Kasumi-1 (cell line): ENCODE measurements around the gene MEDAG.
A peak's percentile ranks its signal among the peaks of the same experiment; 100 is the strongest.

Source experiments
- DNase-seq, 2 experiments: peaks; one replicate each; lab custom pipeline; 2025; lab: John Stamatoyannopoulos, UW

MEDAG gene

DNA sequence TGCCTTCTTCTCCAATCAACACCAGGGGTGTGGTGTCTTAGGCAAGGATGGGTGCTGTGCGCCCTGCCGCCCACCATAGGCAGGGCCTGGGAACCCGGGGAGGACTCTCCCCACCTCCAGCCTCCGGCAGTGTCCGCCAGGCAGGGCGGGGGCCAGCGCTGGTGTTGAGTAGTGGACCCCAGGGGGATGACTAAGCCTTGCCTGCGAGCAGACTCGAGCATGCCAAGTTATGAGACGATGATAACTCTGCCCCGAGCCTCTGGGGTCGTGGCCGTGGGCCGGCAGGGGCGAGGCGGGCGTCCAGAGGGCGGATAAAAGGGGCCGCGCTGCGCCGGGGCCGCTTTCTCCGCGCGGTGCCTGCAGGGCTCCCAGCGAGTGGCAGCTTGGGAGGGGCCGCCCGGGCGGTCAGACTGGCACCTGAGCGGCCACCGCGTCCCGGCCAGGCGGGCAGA, at the start of gene MEDAG:
Gene MEDAG, plus strand, starts transcription at position 340 of the 452 bp plus-strand sequence. CDS start 245 bp downstream, outside the sequence.
- DNase-seq = no peak

DNA sequence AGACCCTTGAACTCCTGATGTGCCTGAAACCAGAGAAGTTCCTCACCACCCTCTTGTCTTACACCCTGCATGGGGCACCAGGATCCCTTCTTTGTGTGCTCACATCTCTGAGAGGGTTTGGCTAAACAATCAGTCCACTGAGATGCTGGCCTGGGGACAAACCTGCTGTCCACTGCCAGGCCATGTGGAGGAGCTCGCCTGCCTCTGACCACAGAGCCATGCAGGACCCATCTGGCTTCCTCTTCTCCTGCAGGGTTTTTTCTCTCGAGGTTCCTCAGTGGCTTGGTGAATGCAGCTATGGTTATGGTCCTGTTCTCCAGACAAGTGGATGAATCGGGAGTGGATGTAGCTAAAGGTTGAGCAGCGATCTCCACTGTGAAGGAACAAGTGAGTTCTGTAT, 49.1 kb upstream of the MEDAG start:
- DNase-seq = no peak

- no peak for DNase-seq
Measured at GRCh38 chr13:30857636-30858035, 48.4 kb upstream of the MEDAG start.

- DNase-seq = no peak
Measured at GRCh38 chr13:30859326-30859725, 46.7 kb upstream of the MEDAG start.

DNA sequence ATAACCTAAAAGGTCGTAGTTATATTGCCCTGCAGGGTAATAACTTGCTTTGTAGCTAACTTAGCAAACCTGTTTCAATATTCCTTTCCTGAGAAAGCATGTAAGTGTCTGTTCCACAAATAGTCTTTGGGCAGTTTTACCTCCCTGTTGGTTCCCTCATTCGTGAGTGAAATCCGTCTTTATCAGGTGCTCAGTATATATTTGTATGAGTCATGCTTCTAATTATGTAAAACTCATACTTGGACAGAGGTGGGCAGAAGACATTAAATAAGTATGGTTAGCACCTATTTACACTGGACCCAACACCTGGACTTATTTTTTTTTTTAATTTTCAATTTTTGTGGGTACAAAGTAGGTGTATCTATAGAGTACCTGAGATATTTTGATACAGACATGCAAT, 44.9 kb upstream of the MEDAG start:
- DNase-seq = no peak

- no peak for DNase-seq
Measured at GRCh38 chr13:30861836-30862467, 44.1 kb upstream of the MEDAG start.

GRCh38 chr13:30862707-30863106, 43.4 kb upstream of the MEDAG start:
- DNase-seq = no peak

- DNase-seq = no peak
Measured at GRCh38 chr13:30863231-30863630, 42.8 kb upstream of the MEDAG start.

DNA sequence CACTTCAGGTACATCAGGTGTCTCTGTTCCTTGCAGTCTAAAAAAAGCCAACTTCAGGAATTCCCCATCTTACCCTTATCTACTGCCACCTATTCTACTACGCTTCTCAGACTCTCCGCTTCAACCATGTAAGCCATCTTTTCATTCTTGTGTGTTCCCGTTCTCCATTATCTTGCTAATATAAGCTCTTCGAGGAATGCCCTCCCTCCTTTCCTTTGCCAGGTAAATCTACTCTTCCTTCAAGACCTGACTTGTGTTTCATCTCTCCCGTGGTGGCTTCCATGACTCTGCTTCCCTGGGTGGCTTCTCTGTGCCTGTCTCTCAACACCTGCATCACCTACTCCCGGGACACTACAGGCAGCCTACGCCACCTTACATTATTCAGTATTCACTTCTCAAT, 42.3 kb upstream of the MEDAG start:
- DNase-seq = no peak

DNA sequence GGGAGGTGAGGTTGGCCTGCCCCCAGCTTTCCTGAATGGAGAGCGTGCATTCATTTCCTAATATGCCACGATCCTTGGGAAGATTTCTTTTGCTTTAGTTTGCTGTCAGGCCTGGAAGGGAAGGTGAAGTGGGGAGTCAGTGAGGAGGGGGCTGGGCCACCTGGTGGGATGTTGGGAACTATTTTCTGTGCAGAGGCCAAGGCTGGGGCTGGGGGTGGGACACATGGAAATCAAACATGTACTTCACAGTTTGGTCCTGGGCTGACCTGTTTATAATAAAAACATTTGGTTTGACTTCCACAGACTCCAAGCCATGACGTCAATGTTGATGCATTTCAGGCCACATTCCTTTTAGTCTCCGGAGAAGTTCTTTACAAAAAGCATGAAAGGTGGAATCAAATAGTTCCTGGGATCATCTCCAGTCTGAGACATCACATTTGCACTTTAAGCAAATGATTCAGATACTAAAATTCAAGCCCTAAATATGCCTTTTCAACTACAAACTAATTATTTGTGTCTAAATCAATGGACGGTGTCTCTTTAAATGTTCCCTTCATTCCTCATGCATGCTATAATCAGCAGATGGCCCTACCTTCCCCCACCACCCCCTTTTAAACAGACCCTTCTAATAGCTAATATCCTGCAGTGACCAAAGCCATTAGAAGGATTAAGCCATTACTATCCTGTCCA, 41.5 kb upstream of the MEDAG start:
- DNase-seq = no peak

DNA sequence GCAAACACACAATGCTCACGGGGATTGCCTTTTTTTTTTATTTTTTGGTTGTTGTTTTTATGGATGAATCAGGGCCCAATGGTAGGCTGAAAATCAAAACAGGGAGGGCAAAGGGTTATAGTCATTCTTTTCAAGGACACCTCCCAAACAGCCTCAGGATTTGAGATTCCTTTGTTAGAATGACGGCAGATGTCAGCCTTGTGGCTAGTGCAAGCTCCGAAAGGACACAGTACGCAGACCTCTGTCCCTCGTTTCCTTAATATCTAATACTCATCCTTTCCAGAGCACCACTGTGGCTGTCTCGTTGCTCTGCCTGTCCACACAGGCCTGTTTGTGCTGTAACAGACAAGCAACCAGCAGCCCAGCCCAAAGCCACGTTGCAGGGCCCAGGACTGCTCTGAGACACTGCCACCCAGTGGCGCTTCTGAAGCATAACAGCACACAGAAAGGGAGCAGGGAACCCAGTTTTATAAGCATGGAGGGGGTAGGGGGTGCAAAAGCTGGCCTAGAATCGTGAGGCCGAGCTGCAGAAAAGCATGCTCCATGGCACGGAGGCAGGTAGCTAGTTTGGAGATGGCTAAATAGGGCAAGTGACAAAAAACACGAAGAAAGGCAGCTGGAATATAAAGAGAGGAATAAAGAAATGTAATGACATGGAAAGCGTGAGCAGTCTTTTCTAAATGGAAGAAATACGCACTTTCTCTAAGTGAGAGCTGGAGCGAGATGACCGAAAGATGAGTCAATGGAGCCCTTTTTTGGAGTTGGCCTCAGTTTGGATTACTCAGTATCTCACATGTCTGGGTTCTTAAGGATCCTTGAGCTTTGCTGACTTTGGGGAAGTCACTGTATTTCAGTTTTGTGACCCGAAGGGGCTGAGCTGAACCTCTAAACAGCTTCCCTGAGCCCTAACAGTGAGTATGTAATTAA, 40.7 kb upstream of the MEDAG start:
- DNase-seq = peak; percentile 47 to 54

DNA sequence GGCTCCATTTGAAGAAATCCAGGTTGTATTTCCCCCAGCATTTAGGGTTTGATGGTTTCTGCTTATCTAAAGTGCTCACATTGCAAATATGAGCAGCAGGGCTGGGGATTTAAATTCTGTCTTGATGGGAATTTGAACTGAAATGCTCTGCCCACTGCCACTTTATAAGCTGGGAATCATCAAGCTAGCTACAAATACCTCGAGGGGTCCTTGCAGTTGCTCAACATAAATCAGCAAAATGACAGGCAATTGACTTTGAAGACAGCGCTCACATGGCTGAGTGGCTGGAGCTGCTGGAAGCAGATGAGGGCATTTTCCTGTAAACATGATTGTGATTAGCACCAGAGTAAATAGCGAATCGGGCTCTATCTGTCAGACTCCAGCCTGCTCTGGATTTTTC, 39.4 kb upstream of the MEDAG start:
- no peak for DNase-seq

GRCh38 chr13:30867089-30867669, 38.9 kb upstream of the MEDAG start:
- DNase-seq = no peak

DNA sequence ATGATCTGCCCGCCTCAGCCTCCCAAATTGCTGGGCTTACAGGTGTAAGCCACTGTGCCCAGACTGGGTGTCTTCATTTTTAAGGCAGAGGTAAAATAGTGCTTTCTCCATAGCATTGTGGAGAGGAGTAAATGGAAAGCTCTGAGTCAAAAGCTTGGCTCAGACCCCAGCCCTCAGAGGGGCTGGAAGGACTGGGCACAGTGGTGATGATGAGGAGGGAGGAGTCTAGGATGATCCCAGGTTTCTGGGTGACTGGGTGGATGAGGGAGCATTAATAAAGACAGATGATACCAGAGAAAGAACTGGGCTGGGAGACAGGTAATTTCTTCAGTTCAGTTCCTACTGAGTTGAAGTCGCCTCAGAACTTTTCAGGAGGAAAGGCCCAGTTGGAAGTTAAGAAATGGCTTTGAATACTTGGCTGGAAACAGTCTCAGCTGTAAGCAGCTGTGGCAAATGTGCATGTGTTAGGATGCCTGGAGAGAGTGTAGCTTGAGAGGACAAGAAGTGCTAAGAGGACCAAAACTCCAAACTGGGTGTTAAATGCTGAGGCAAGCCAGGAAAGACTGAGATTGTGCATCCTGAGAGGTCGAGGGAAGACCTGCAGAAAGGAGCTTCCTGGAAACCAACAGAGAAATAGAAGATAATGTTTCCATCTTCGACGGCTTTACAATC, 37.1 kb upstream of the MEDAG start:
- DNase-seq = no peak

- DNase-seq = no peak
Measured at GRCh38 chr13:30869491-30869890, 36.6 kb upstream of the MEDAG start.

DNA sequence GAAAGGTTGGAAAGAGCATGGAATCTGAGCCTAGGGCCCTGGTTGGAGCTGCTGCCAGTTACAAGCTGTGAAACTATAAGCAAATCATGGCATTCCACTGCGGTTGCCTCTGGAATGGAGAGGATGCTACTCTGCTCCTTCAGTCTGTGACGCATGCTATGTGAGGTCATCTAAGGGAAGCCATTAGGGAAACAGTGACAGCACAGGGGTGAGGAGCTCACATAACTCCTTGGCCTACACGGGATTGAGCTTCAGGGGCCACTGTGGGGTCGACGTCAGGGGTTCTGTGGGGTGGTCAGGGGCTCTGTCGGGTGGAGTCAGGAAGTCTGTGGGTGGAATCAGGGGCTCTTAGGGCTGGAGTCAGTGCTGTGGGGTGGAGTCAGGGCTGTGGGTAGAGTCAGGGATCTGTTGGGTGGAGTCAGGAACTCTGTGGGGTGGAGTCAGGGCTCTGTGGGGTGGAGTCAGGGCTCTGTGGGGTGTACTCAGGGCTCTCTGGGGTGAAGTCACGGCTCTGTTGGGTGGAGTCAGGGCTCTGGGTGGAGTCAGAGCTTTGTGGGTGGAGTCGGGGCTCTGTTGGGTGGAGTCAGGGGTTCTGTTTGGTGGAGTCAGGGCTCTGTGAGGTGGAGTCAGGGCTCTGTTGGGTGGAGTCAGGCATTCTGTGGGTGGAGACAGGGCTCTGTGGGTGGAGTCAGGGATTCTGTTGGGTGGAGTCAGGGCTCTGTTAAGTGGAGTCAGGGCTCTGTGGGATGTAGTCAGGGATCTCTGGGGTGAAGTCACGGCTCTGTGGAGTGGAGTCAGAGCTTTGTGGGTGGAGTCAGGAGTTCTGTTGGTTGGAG, 35.8 kb upstream of the MEDAG start:
- no peak for DNase-seq

DNA sequence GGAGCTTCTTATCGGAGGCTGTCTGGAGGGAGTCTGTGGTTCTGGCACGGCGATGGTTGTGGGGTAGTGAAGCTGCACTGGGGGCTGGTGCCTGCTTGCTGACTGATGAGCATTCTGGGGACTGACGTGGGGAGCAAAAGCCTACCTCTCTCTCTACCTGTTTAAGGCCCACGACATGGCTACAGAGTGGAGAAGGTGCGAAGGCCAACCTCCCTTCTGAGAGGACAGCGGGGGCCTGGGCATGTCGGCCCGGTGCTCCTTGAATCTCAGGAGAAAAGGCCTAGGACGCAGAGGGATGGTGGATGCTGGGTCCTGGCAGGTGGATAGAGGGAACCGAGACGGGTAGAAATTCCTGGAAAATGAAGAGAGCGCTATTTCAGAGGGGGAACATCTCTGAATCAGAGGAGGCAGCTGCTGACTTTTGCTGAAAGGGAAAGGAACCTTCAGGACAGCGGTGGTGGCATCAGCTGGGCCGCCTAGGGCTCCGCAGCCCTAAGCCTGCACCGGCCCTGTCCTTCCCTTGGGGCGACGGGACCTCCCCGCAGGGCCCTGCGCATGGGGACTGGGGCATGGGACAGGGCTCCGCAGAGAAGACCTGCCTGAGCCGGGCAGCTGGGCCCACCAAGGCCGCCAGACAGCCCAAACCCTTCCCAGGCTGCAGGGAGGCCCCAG, 35.0 kb upstream of the MEDAG start:
- no peak for DNase-seq

DNA sequence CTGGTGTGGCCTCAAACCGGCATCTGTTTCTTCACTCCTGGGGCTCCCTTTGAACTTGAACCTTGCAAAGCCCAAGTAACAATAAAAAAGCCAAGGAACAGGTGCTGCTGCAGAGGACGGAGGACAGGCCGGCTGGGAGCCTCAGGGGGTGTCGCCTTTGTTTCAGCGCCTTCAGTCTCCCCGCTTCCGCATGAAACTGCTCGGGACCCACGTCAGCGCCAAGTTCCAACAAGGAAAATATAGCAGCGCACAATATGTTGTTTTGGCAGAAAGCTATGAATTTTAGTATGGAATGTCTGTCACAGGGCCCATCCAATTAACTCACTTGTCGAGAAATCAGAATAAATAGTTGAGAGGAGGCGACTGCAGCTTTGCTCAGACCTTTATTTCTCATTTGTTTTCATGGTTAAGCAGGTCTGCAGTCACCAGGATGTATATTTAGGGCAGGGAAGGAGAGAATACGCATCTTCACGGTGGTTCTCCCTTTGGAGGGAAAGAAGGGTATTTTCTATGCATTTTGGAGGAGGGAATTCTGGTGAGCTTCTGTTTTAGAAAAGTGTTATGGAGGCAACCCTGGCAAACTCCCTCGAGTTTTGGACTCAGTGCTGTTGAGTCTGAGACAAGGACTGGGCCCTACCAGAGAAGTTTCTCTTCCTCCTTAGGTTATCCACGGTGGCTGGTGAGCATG, 34.3 kb upstream of the MEDAG start:
- DNase-seq = no peak

- DNase-seq = no peak
Measured at GRCh38 chr13:30872276-30872594, 33.8 kb upstream of the MEDAG start.
